HG02840 (cell line): ENCODE data around the gene CHMP1A.
"Not testable (repeated sequence)": the region's sequence is repeated elsewhere in the genome, so short reads cannot be mapped to it uniquely, and the experiment has no call there.

Source experiments
- ATAC-seq: cut with Tn5 transposase; IDR thresholded peaks from one replicate; pipeline ENCODE4 v1.9.1; 2021; ENCODE audit warnings: mild to moderate bottlenecking, moderate library complexity, moderate number of reproducible peaks; ENCODE audit not compliant: unreplicated experiment, low FRiP score

Gene CHMP1A

GRCh38 chr16:89693289-89693731 is 35.8 kb upstream of the CHMP1A start:
- no peak for ATAC-seq

GRCh38 chr16:89691986-89692569 is 34.6 kb upstream of the CHMP1A start:
- no peak for ATAC-seq

GRCh38 chr16:89691231-89691985 is 33.9 kb upstream of the CHMP1A start:
- ATAC-seq: no peak

- no peak for ATAC-seq
Measured at GRCh38 chr16:89690392-89690901, 32.9 kb upstream of the CHMP1A start.

- not testable (repeated sequence) for ATAC-seq
Measured at GRCh38 chr16:89689621-89690020, 32.1 kb upstream of the CHMP1A start.

GRCh38 chr16:89689142-89689541 is 31.6 kb upstream of the CHMP1A start:
- no peak for ATAC-seq

- no peak for ATAC-seq
Measured at GRCh38 chr16:89688395-89688794, 30.9 kb upstream of the CHMP1A start.

- ATAC-seq: peak; percentile 33
Measured at GRCh38 chr16:89687092-89687940, 29.8 kb upstream of the CHMP1A start.

- peak; percentile 81 for ATAC-seq
Measured at GRCh38 chr16:89686520-89687091, 29.1 kb upstream of the CHMP1A start, which contains the start of gene CDK10. Gene CDK10 (plus strand): TSS chr16:89686689. CDS start chr16:89686711, 22 bp downstream.

- ATAC-seq: no peak
Measured at GRCh38 chr16:89685916-89686315, 28.4 kb upstream of the CHMP1A start.

GRCh38 chr16:89678258-89678657 is 20.8 kb upstream of the CHMP1A start:
- ATAC-seq: no peak

GRCh38 chr16:89672177-89672941 is 14.9 kb upstream of the CHMP1A start:
- no peak for ATAC-seq

GRCh38 chr16:89671565-89671964 is 14.1 kb upstream of the CHMP1A start:
- ATAC-seq: not testable (repeated sequence)

GRCh38 chr16:89670496-89671431 is 13.3 kb upstream of the CHMP1A start:
- ATAC-seq: no peak

GRCh38 chr16:89669755-89670154 is 12.2 kb upstream of the CHMP1A start:
- no peak for ATAC-seq

GRCh38 chr16:89668790-89669158 is 11.3 kb upstream of the CHMP1A start:
- no peak for ATAC-seq

- no peak for ATAC-seq
Measured at GRCh38 chr16:89667633-89668032, 10.1 kb upstream of the CHMP1A start.

- not testable (repeated sequence) for ATAC-seq
Measured at GRCh38 chr16:89667000-89667399, 9.5 kb upstream of the CHMP1A start.

- ATAC-seq: not testable (repeated sequence)
Measured at GRCh38 chr16:89664238-89664637, 6.7 kb upstream of the CHMP1A start.
